GM10248 (cell line): ENCODE data around the gene SLC4A2.
A peak's percentile ranks its signal among the peaks of the same experiment; 100 is the strongest.

ENCODE experiments used
- CTCF ChIA-PET: fragments of 300-600 bp; sonication (Branson Sonifier 250); formaldehyde crosslinking; extraction: SDS; loops from one replicate; lab custom pipeline; 2021; ENCODE audit warnings: antibody characterized with exemption; lab: Yijun Ruan, JAX
- POLR2A ChIA-PET: fragments of 350-650 bp; sonication (Branson Sonifier 250); formaldehyde crosslinking; extraction: SDS; loops from one replicate; lab custom pipeline; 2020; ENCODE audit warnings: antibody characterized with exemption; lab: Yijun Ruan, JAX
- DNase-seq: peaks from one replicate; pipeline ENCODE4 v3.0.0; 2012; ENCODE audit errors: extremely low spot score
- CTCF ChIP-seq: IDR thresholded peaks from 2 replicates; pipeline ENCODE4 v1.5.1; 2012; ENCODE audit warnings: mild to moderate bottlenecking, low read depth; ENCODE audit errors: extremely low read depth, missing control alignments, control extremely low read depth

Gene SLC4A2

GRCh38 chr7:151109094-151110048, 50.0 kb downstream of the SLC4A2 start:
- DNase-seq, result no peak
- ChIA-PET CTCF (interaction anchor here (0.8 to 11.3 kb wide), 12 partner anchors 8 to 211 kb away, joined by 3 to 149 read pairs (median 10); partner anchors contain the start of genes ABCB8 and AGAP3), POLR2A (interaction anchor here (0.6 kb wide), 1 partner anchor 467 kb away, joined by 5 read pairs; no protein-coding TSS in a partner anchor)
- no peak for TF ChIP-seq CTCF

- ChIA-PET CTCF (interaction anchor here (0.7 to 11.3 kb wide), 31 partner anchors 8 to 147 kb away, joined by 3 to 149 read pairs (median 4); partner anchors contain the start of genes ABCB8, AGAP3, FASTK and TMUB1), POLR2A (no interaction called here)
- no peak for DNase-seq
- TF ChIP-seq CTCF, result no peak
Observed at GRCh38 chr7:151110236-151110940, 51.0 kb downstream of the SLC4A2 start.

- ChIA-PET CTCF (interaction anchor here (0.7 to 11.3 kb wide), 33 partner anchors 9 to 186 kb away, joined by 3 to 149 read pairs (median 4); partner anchors contain the start of genes ABCB8, AGAP3, FASTK and TMUB1), POLR2A (interaction anchor here (0.6 kb wide), 1 partner anchor 1099 kb away, joined by 3 read pairs; no protein-coding TSS in a partner anchor)
- TF ChIP-seq CTCF, result peak; percentile 94
- peak; percentile 92 for DNase-seq
Observed at GRCh38 chr7:151110941-151111645, 51.7 kb downstream of the SLC4A2 start.

- TF ChIP-seq CTCF, result no peak
- CTCF ChIA-PET, result interaction anchor here (1.2 to 11.3 kb wide), 4 partner anchors 10 to 150 kb away, joined by 4 to 149 read pairs (median 40); partner anchors contain the start of gene AGAP3
- no peak for DNase-seq
- POLR2A ChIA-PET, result no interaction called here
Observed at GRCh38 chr7:151113344-151114150, 54.2 kb downstream of the SLC4A2 start.

GRCh38 chr7:151114151-151115090, 55.0 kb downstream of the SLC4A2 start:
- no peak for TF ChIP-seq CTCF
- ChIA-PET CTCF (interaction anchor here (6.0 kb wide), 1 partner anchor 9 kb away, joined by 49 read pairs; no protein-coding TSS in a partner anchor), POLR2A (no interaction called here)
- no peak for DNase-seq
